Duodenal mucosa (tissue), 2 donors: Measurements from ENCODE around the gene AFF3.
"Not testable (repeated sequence)": the region's sequence is repeated elsewhere in the genome, so short reads cannot be mapped to it uniquely, and the experiment has no call there.

Experiments
- H3K27ac ChIP-seq: one replicate; pipeline ENCODE4 v1.7.0; 2013; ENCODE audit warnings: low read depth, low read length
- H3K27me3 ChIP-seq, 2 donors: one replicate each; pipeline ENCODE4 v1.7.0; 2013; ENCODE audit warnings: low read length in 2 of 2, control low read depth in 1 of 2; ENCODE audit not compliant: insufficient read depth in 2 of 2, control insufficient read depth in 1 of 2
- H3K36me3 ChIP-seq, 2 donors: one replicate each; pipeline ENCODE4 v1.7.0; 2013; ENCODE audit warnings: low read length in 2 of 2, control low read depth in 1 of 2; ENCODE audit not compliant: insufficient read depth in 2 of 2, control insufficient read depth in 1 of 2
- H3K4me1 ChIP-seq, 2 donors: one replicate each; pipeline ENCODE4 v1.7.0; 2013; ENCODE audit warnings: low read length in 2 of 2, control low read depth in 1 of 2; ENCODE audit not compliant: insufficient read depth in 2 of 2, control insufficient read depth in 1 of 2
- H3K4me3 ChIP-seq, 2 donors: one replicate each; pipeline ENCODE4 v1.7.0; 2013; ENCODE audit warnings: low read length in 2 of 2, low read depth in 1 of 2
- H3K9ac ChIP-seq, 2 donors: one replicate each; pipeline ENCODE4 v1.7.0; 2013; ENCODE audit warnings: low read length in 2 of 2, low read depth in 1 of 2
- H3K9me3 ChIP-seq, 2 donors: one replicate each; pipeline ENCODE4 v1.7.0; 2013; ENCODE audit warnings: low read length in 2 of 2, control low read depth in 1 of 2; ENCODE audit not compliant: control insufficient read depth in 1 of 2

The AFF3 gene

GRCh38 chr2:100108648-100109020, 33.8 kb downstream of the AFF3 start:
- not testable (repeated sequence) for H3K36me3 ChIP-seq, H3K4me1 ChIP-seq, H3K9ac ChIP-seq, H3K27ac ChIP-seq, H3K4me3 ChIP-seq, H3K9me3 ChIP-seq
- peaks cover 32 to 39% of the 10 kb centered on the region in 2 donors for H3K27me3 ChIP-seq

GRCh38 chr2:100107906-100108647, 34.3 kb downstream of the AFF3 start:
- no peak overlapping the region for H3K27ac ChIP-seq

GRCh38 chr2:100107440-100107839, 35.0 kb downstream of the AFF3 start:
- peaks cover 0 to 6% of the 10 kb centered on the region in 2 donors for H3K4me1 ChIP-seq
- no peak overlapping the region for H3K27ac ChIP-seq
- H3K9ac ChIP-seq = no peak overlapping the region
- no peaks in the 10 kb centered on the region for H3K36me3 ChIP-seq
- no peaks in the 10 kb centered on the region for H3K9me3 ChIP-seq
- H3K4me3 ChIP-seq = no peak overlapping the region
- peaks cover 32 to 39% of the 10 kb centered on the region in 2 donors for H3K27me3 ChIP-seq

More at GRCh38 chr2:100107906-100108647, 34.3 kb downstream of the AFF3 start:
- no peaks in the 10 kb centered on the region for H3K9me3 ChIP-seq
- H3K9ac ChIP-seq = no peak overlapping the region
- peaks cover 32 to 39% of the 10 kb centered on the region in 2 donors for H3K27me3 ChIP-seq
- H3K4me3 ChIP-seq = no peak overlapping the region
- H3K4me1 ChIP-seq = peaks cover 0 to 6% of the 10 kb centered on the region in 2 donors
- no peaks in the 10 kb centered on the region for H3K36me3 ChIP-seq

DNA sequence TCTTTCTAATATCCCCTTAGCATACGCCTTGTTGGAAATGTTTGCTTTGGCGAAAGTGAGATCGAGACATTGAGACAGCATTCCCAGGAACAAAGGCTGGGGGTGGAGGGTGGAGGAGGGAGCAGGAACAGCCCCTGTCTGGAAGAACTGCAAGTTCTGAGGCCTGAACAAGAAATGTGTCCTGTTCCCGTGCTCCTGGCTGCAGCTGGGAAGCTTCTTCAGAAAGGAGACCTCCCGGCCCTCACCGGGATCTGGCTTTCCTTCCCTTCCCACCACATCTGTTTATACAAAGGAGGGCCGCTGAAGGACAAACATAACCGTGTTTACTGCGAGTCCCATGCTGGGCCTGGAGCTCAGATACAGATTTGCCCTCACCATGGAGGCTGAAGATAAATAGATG, 35.9 kb downstream of the AFF3 start:
- H3K9me3 ChIP-seq = no peaks in the 10 kb centered on the region
- H3K4me3 ChIP-seq = no peak overlapping the region
- H3K36me3 ChIP-seq = no peaks in the 10 kb centered on the region
- H3K9ac ChIP-seq = no peak overlapping the region
- H3K4me1 ChIP-seq = peaks cover 0 to 6% of the 10 kb centered on the region in 2 donors
- no peak overlapping the region for H3K27ac ChIP-seq
- peaks cover 32 to 39% of the 10 kb centered on the region in 2 donors for H3K27me3 ChIP-seq

- H3K4me3 ChIP-seq = peak overlapping the region in 1 of 2 donors; percentile 66
- no peak overlapping the region for H3K9ac ChIP-seq
- peaks cover 0 to 6% of the 10 kb centered on the region in 2 donors for H3K4me1 ChIP-seq
- H3K27ac ChIP-seq = no peak overlapping the region
- no peaks in the 10 kb centered on the region for H3K9me3 ChIP-seq
- no peaks in the 10 kb centered on the region for H3K36me3 ChIP-seq
- H3K27me3 ChIP-seq = peaks cover 31 to 38% of the 10 kb centered on the region in 2 donors
These were observed 36.7 kb downstream of the AFF3 start for GRCh38 chr2:100105678-100106054.

- H3K4me1 ChIP-seq = peaks cover 0 to 6% of the 10 kb centered on the region in 2 donors
- peaks cover 26 to 32% of the 10 kb centered on the region in 2 donors for H3K27me3 ChIP-seq
- peak overlapping the region; percentile 0 to 66 for H3K4me3 ChIP-seq
- H3K27ac ChIP-seq = no peak overlapping the region
- H3K36me3 ChIP-seq = no peaks in the 10 kb centered on the region
- H3K9ac ChIP-seq = no peak overlapping the region
- no peaks in the 10 kb centered on the region for H3K9me3 ChIP-seq
These were observed 37.4 kb downstream of the AFF3 start for GRCh38 chr2:100104718-100105677.

DNA sequence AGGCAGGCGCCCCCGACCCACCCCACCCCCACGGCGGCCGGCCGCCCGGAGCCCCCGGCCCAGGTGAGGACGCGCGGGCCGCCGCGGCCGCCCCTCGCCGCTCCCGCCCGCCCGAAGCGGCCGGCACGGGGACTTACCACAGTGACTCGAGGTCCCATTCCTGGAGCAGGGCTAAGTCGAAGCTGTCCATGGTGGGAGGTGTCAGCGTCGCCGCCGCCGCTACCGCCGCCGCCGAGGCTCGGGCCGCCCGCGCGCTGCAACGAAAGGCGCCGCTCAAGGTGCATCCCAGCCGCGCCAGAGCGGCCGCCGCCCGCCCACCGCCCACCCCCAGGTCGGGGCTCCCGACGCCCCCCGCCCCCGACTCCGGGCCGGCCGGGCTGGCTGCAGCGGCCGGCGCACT, 38.1 kb downstream of the AFF3 start:
- H3K9me3 ChIP-seq, H3K9ac ChIP-seq, H3K36me3 ChIP-seq, H3K27ac ChIP-seq, H3K4me3 ChIP-seq, H3K4me1 ChIP-seq: not testable (repeated sequence)
- H3K27me3 ChIP-seq = peaks cover 26 to 32% of the 10 kb centered on the region in 2 donors

DNA sequence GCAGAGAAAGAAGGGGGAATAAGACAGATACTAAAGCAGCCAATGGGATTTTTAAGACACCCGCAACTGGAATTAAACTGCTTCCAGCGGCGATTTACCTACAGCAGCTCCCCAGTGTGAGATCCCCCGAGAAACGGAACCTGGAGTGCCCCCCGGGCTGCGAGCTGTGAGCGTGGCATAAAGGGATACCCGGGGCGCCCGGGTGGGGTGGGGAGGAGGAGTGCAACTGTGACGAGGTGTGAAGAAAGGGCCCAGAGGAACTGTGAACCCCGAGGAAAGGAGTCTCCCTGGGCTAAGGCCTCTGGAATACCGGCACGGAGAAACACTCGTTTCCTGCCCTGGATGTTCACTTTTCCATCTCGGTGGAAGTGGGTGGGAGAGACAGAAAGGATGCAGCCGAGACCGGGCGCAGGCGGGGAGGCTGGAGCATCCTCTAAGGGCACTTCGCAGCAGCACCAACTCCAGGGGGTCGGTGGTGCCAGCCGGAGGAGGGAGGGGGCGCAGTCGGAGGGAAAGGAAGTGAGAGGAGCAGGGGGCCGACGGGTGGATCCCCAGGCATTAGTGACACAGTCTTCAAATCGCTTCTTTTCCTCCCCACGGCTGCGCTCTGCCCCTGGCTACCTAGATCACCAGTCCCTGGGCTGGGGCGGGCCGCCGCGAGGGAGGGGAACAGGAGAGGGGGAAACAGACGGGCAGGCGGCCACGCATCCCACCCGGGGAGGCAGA, 38.7 kb downstream of the AFF3 start:
- H3K9ac ChIP-seq, H3K27ac ChIP-seq, H3K36me3 ChIP-seq, H3K9me3 ChIP-seq, H3K4me1 ChIP-seq, H3K4me3 ChIP-seq: not testable (repeated sequence)
- H3K27me3 ChIP-seq = peaks cover 26 to 32% of the 10 kb centered on the region in 2 donors

- H3K4me1 ChIP-seq, H3K27ac ChIP-seq, H3K9ac ChIP-seq, H3K4me3 ChIP-seq, H3K9me3 ChIP-seq, H3K36me3 ChIP-seq: not testable (repeated sequence)
- peaks cover 20 to 22% of the 10 kb centered on the region in 2 donors for H3K27me3 ChIP-seq
These were observed 39.8 kb downstream of the AFF3 start for GRCh38 chr2:100102466-100103180.
